GM23338 (cell line): ENCODE results near the gene THRB. TPM values are rescaled to one million over a fixed set of nuclear protein-coding genes. Genes with fewer than 3 reads are reported as not detected.

Source experiments
- ATAC-seq: fragments of 200-7000 bp; cut with Tn5 transposase; 3 replicates; pipeline ENCODE4 v1.9.1; 2020
- DNase-seq: peaks from one replicate; pipeline ENCODE4 v3.0.0-alpha.2; 2015; ENCODE audit warnings: low spot score
- H2AFZ ChIP-seq: fragments of 200-600 bp; sonication (generic); 2 replicates; pipeline ENCODE4 v1.8.0; 2016; ENCODE audit warnings: antibody characterized with exemption, mild to moderate bottlenecking, moderate library complexity
- H3F3A ChIP-seq: fragments of 200-600 bp; sonication (generic); replicated peaks from 2 replicates; pipeline ENCODE4 v1.8.0; 2017; ENCODE audit warnings: antibody characterized with exemption, mixed run types, low read depth
- H3K27ac ChIP-seq: fragments of 200-600 bp; sonication (generic); 2 replicates; pipeline ENCODE4 v1.6.1; 2016; ENCODE audit warnings: low read depth
- H3K27me3 ChIP-seq: fragments of 200-600 bp; sonication (generic); 2 replicates; pipeline ENCODE4 v1.8.0; 2016; ENCODE audit warnings: mild to moderate bottlenecking, mixed run types, moderate library complexity; ENCODE audit not compliant: insufficient read depth
- H3K36me3 ChIP-seq: fragments of 200-600 bp; sonication (generic); 2 replicates; pipeline ENCODE4 v1.8.0; 2016; ENCODE audit warnings: mild to moderate bottlenecking; ENCODE audit not compliant: insufficient read depth
- H3K4me1 ChIP-seq: fragments of 200-600 bp; sonication (generic); 2 replicates; pipeline ENCODE4 v1.8.0; 2016; ENCODE audit warnings: mild to moderate bottlenecking, moderate library complexity; ENCODE audit not compliant: insufficient read depth
- H3K4me2 ChIP-seq: fragments of 200-600 bp; sonication (generic); 2 replicates; pipeline ENCODE4 v1.7.1; 2017; ENCODE audit warnings: mixed run types
- H3K4me3 ChIP-seq: fragments of 200-600 bp; sonication (generic); 2 replicates; pipeline ENCODE4 v1.6.1; 2016; ENCODE audit warnings: mixed run types
- H3K79me2 ChIP-seq: fragments of 200-600 bp; sonication (generic); replicated peaks from 2 replicates; pipeline ENCODE4 v1.8.0; 2017; ENCODE audit warnings: mild to moderate bottlenecking; ENCODE audit not compliant: insufficient read depth
- H3K9me2 ChIP-seq: fragments of 200-600 bp; sonication (generic); 2 replicates; pipeline ENCODE4 v1.8.0; 2017; ENCODE audit not compliant: insufficient read depth
- H4K20me1 ChIP-seq: fragments of 200-600 bp; sonication (generic); replicated peaks from 2 replicates; pipeline ENCODE4 v1.8.0; 2017; ENCODE audit warnings: mild to moderate bottlenecking; ENCODE audit not compliant: insufficient read depth
- H3K27ac Mint-ChIP-seq: 2 replicates; pipeline ENCODE4 v1.8.0; 2020; ENCODE audit warnings: inconsistent platforms, mild to moderate bottlenecking, moderate library complexity, mixed read lengths
- H3K27me3 Mint-ChIP-seq: 3 replicates; pipeline ENCODE4 v1.8.0; 2022; ENCODE audit warnings: low read depth, mild to moderate bottlenecking, moderate library complexity, mixed read lengths, inconsistent platforms; ENCODE audit not compliant: insufficient read depth, poor library complexity
- H3K36me3 Mint-ChIP-seq: 3 replicates; pipeline ENCODE4 v1.8.0; 2021; ENCODE audit warnings: low read depth, mild to moderate bottlenecking, inconsistent platforms, moderate library complexity, mixed read lengths
- H3K4me1 Mint-ChIP-seq: 3 replicates; pipeline ENCODE4 v1.8.0; 2020; ENCODE audit warnings: mild to moderate bottlenecking, inconsistent platforms, mixed read lengths
- H3K4me3 Mint-ChIP-seq: 3 replicates; pipeline ENCODE4 v1.8.0; 2021; ENCODE audit warnings: moderate library complexity, mild to moderate bottlenecking, inconsistent platforms, mixed read lengths
- H3K9me3 Mint-ChIP-seq: 3 replicates; pipeline ENCODE4 v1.8.0; 2020; ENCODE audit warnings: moderate library complexity, mild to moderate bottlenecking, inconsistent platforms, mixed read lengths
- CREB1 ChIP-seq: fragments of 250-450 bp; sonication (Bioruptor Pico); IDR thresholded peaks from 2 replicates; pipeline ENCODE4 v1.5.0; 2020; ENCODE audit warnings: low read depth, mild to moderate bottlenecking, moderate library complexity
- EZH2 ChIP-seq: fragments of 200-600 bp; sonication (generic); IDR thresholded peaks from one replicate; pipeline ENCODE4 v1.8.0; 2017; ENCODE audit warnings: antibody characterized with exemption, mild to moderate bottlenecking, low read depth; ENCODE audit not compliant: unreplicated experiment
- EZH2phosphoT487 ChIP-seq: fragments of 200-600 bp; sonication (generic); IDR thresholded peaks from one replicate; pipeline ENCODE4 v1.8.1; 2018; ENCODE audit warnings: antibody characterized with exemption; ENCODE audit not compliant: unreplicated experiment
- JUNB ChIP-seq: IDR thresholded peaks from one replicate; pipeline ENCODE4 v1.6.1; 2016; ENCODE audit warnings: antibody characterized with exemption; ENCODE audit not compliant: unreplicated experiment
- NANOG ChIP-seq: IDR thresholded peaks from 2 replicates; pipeline ENCODE4 v1.6.1; 2016; ENCODE audit warnings: antibody characterized with exemption, borderline replicate concordance
- POLR2AphosphoS5 ChIP-seq: IDR thresholded peaks from 2 replicates; pipeline ENCODE4 v1.6.1; 2016; ENCODE audit warnings: antibody characterized with exemption, low read depth
- STAT1 ChIP-seq: IDR thresholded peaks from one replicate; pipeline ENCODE4 v1.6.1; 2016; ENCODE audit warnings: antibody characterized with exemption; ENCODE audit not compliant: unreplicated experiment
- ZNF114 ChIP-seq: fragments of 250-450 bp; sonication (Bioruptor Pico); IDR thresholded peaks from 2 replicates; pipeline ENCODE4 v1.5.0; 2020; ENCODE audit warnings: mild to moderate bottlenecking, moderate library complexity
- ZNF331 ChIP-seq: fragments of 250-450 bp; sonication (Bioruptor Pico); IDR thresholded peaks from 2 replicates; pipeline ENCODE4 v1.5.0; 2020; ENCODE audit warnings: low read depth, mild to moderate bottlenecking, moderate library complexity
- polyA plus RNA-seq: library from polyadenylated mRNA; unstranded; fragments of >200 nt; fragmentation: Nextera tagmentation; extraction: Ambion mirVana; gene quantifications from 2 replicates; pipeline ENCODE4 v1.2.1, GENCODE V29; 2016
- total RNA-seq: library from RNA; depleted of rRNA; stranded (reverse); fragments of >200 nt; shearing (Covaris generic); gene quantifications from 2 replicates; pipeline ENCODE4 v1.2.3, GENCODE V29; 2014
- TF ChIP-seq, protein P1 (sequence below), 2 experiments: fragments of 200-600 bp in 1 of 2; sonication (generic) in 1 of 2; conservative IDR thresholded peaks; 2 replicates each; pipeline versions ENCODE4 v1.5.1 to v1.6.1; 2016 to 2017; ENCODE audit warnings: antibody characterized with exemption in 2 of 2, low read depth in 2 of 2, mild to moderate bottlenecking in 2 of 2, moderate library complexity in 1 of 2
- TF ChIP-seq, protein P2 (sequence below): fragments of 250-450 bp; sonication (Bioruptor Pico); IDR thresholded peaks from 2 replicates; pipeline ENCODE4 v1.5.0; 2020; ENCODE audit warnings: mild to moderate bottlenecking, moderate library complexity
- TF ChIP-seq, protein P3 (sequence below): IDR thresholded peaks from 2 replicates; pipeline ENCODE4 v1.6.1; 2016; ENCODE audit warnings: antibody characterized with exemption

The THRB gene
- total and polyA plus RNA-seq, 2 experiments from 2014 or later: 1.7 to 3.2 TPM

DNA sequence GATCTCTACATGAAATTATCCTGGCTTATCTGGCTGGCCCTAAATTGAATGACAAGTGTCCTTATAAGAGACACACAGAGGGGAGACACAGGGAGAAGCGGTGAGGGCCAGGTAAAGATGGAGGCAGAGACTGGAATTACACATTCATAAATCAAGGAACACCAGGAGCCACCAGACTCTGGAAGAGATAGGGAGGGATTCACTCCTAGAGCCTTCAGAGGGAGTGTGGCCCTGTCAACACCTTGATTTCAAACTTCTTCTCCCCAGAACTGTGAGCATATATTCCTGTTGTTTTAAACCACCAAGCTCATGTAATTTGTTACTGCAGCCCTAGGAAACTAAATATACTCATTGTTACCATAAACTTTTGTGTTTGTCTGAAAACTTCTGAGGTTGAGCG lies 193.7 kb downstream of the THRB start (continued):
- TF ChIP-seq, protein P1, sequence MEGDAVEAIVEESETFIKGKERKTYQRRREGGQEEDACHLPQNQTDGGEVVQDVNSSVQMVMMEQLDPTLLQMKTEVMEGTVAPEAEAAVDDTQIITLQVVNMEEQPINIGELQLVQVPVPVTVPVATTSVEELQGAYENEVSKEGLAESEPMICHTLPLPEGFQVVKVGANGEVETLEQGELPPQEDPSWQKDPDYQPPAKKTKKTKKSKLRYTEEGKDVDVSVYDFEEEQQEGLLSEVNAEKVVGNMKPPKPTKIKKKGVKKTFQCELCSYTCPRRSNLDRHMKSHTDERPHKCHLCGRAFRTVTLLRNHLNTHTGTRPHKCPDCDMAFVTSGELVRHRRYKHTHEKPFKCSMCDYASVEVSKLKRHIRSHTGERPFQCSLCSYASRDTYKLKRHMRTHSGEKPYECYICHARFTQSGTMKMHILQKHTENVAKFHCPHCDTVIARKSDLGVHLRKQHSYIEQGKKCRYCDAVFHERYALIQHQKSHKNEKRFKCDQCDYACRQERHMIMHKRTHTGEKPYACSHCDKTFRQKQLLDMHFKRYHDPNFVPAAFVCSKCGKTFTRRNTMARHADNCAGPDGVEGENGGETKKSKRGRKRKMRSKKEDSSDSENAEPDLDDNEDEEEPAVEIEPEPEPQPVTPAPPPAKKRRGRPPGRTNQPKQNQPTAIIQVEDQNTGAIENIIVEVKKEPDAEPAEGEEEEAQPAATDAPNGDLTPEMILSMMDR (conservative IDR thresholded peaks at IDR 0.05; ENCODE audit: low read depth in 2 of 2): no peak
- no peak for TF ChIP-seq EZH2
- TF ChIP-seq POLR2AphosphoS5: no peak

DNA sequence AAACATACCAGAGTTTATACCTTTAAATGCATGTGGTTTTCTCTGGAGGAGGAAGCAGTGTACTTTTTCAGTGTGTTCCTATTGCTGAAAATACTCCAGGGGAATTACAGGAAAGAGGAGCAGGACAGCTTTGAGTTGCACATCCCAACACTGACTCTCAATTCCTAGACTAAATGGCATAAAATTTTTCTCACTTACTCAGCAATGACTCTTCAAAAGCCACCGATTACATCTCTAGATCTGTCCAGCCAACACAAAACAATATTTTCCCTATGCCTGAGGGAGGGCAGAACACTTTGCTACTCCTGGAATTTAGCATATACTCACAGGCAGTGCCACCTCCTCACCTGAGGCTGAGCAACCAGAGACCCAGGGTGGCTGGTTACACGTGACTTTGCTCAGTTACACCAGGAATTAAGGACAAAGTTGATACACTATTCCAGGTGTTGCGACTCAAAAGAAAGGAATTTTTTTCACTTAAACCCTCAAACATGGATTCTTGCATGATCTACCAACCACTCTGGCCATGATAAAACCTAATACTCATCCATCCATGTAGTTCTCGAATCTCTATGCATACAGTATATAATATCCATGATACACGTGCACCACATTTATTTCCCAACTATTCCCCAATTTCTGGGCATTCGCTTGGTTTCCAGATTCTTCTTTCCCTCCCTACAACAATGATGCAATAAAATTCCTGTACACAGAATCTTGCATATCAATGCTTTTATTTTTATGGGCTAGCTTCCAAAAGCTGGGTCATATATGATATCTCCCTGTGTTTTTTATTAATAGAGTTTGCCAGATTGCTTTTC lies 194.6 kb downstream of the THRB start:
- Histone ChIP-seq H3K4me3 (no peak overlapping the region), H3K4me2 (no peak overlapping the region), H3K4me1 (peaks cover 9% of the 10 kb centered on the region), H4K20me1 (no peaks in the 10 kb centered on the region), H3K36me3 (no peaks in the 10 kb centered on the region), H3K9me2 (no peaks in the 10 kb centered on the region), H2AFZ (no peak overlapping the region), H3K27me3 (no peaks in the 10 kb centered on the region), H3F3A (no peaks in the 10 kb centered on the region), H3K79me2 (no peaks in the 10 kb centered on the region), H3K27ac (no peak overlapping the region)
- DNase-seq: no peak
- Mint-ChIP-seq H3K27ac (no peak overlapping the region; the same call in 1 of the 2 replicates), H3K27me3 (peaks cover 2% of the 10 kb centered on the region), H3K36me3 (no peaks in the 10 kb centered on the region), H3K9me3 (no peaks in the 10 kb centered on the region), H3K4me1 (peaks cover 17% of the 10 kb centered on the region; the same call in 2 of the 3 replicates), H3K4me3 (no peak overlapping the region)
- ATAC-seq: no peak
- TF ChIP-seq, protein P2, sequence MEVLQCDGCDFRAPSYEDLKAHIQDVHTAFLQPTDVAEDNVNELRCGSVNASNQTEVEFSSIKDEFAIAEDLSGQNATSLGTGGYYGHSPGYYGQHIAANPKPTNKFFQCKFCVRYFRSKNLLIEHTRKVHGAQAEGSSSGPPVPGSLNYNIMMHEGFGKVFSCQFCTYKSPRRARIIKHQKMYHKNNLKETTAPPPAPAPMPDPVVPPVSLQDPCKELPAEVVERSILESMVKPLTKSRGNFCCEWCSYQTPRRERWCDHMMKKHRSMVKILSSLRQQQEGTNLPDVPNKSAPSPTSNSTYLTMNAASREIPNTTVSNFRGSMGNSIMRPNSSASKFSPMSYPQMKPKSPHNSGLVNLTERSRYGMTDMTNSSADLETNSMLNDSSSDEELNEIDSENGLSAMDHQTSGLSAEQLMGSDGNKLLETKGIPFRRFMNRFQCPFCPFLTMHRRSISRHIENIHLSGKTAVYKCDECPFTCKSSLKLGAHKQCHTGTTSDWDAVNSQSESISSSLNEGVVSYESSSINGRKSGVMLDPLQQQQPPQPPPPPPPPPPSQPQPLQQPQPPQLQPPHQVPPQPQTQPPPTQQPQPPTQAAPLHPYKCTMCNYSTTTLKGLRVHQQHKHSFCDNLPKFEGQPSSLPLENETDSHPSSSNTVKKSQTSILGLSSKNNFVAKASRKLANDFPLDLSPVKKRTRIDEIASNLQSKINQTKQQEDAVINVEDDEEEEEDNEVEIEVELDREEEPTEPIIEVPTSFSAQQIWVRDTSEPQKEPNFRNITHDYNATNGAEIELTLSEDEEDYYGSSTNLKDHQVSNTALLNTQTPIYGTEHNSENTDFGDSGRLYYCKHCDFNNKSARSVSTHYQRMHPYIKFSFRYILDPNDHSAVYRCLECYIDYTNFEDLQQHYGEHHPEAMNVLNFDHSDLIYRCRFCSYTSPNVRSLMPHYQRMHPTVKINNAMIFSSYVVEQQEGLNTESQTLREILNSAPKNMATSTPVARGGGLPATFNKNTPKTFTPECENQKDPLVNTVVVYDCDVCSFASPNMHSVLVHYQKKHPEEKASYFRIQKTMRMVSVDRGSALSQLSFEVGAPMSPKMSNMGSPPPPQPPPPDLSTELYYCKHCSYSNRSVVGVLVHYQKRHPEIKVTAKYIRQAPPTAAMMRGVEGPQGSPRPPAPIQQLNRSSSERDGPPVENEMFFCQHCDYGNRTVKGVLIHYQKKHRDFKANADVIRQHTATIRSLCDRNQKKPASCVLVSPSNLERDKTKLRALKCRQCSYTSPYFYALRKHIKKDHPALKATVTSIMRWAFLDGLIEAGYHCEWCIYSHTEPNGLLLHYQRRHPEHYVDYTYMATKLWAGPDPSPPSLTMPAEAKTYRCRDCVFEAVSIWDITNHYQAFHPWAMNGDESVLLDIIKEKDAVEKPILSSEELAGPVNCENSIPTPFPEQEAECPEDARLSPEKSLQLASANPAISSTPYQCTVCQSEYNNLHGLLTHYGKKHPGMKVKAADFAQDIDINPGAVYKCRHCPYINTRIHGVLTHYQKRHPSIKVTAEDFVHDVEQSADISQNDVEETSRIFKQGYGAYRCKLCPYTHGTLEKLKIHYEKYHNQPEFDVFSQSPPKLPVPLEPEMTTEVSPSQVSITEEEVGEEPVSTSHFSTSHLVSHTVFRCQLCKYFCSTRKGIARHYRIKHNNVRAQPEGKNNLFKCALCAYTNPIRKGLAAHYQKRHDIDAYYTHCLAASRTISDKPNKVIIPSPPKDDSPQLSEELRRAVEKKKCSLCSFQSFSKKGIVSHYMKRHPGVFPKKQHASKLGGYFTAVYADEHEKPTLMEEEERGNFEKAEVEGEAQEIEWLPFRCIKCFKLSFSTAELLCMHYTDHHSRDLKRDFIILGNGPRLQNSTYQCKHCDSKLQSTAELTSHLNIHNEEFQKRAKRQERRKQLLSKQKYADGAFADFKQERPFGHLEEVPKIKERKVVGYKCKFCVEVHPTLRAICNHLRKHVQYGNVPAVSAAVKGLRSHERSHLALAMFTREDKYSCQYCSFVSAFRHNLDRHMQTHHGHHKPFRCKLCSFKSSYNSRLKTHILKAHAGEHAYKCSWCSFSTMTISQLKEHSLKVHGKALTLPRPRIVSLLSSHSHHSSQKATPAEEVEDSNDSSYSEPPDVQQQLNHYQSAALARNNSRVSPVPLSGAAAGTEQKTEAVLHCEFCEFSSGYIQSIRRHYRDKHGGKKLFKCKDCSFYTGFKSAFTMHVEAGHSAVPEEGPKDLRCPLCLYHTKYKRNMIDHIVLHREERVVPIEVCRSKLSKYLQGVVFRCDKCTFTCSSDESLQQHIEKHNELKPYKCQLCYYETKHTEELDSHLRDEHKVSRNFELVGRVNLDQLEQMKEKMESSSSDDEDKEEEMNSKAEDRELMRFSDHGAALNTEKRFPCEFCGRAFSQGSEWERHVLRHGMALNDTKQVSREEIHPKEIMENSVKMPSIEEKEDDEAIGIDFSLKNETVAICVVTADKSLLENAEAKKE: no peak
- TF ChIP-seq ZNF331 (CRISPR knock-in tag): no peak
- TF ChIP-seq JUNB: no peak
- no peak for TF ChIP-seq EZH2
- no peak for TF ChIP-seq STAT1
- no peak for TF ChIP-seq CREB1 (CRISPR knock-in tag)
- TF ChIP-seq EZH2phosphoT487: no peak
- TF ChIP-seq, protein P1 (conservative IDR thresholded peaks at IDR 0.05; ENCODE audit: low read depth in 2 of 2): no peak
- TF ChIP-seq, protein P3, sequence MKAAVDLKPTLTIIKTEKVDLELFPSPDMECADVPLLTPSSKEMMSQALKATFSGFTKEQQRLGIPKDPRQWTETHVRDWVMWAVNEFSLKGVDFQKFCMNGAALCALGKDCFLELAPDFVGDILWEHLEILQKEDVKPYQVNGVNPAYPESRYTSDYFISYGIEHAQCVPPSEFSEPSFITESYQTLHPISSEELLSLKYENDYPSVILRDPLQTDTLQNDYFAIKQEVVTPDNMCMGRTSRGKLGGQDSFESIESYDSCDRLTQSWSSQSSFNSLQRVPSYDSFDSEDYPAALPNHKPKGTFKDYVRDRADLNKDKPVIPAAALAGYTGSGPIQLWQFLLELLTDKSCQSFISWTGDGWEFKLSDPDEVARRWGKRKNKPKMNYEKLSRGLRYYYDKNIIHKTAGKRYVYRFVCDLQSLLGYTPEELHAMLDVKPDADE: no peak
- no peak for TF ChIP-seq ZNF114 (CRISPR knock-in tag)
- TF ChIP-seq NANOG: no peak
